PC-3 (cell line): ENCODE results near the gene MPDZ. TPM values are rescaled to one million over a fixed set of nuclear protein-coding genes. Genes with fewer than 3 reads are reported as not detected.

Experiments used
- ATAC-seq: fragments of 200-7000 bp; cut with Tn5 transposase; 2 replicates; pipeline ENCODE4 v1.9.1; 2020; ENCODE audit warnings: mild to moderate bottlenecking, moderate library complexity
- BruUV-seq: library from RNA; stranded (reverse); fragments of 400-500 nt; replicated peaks from 2 replicates; lab custom pipeline; 2021; lab: Mats Ljungman, UMichigan
- CTCF ChIA-PET: fragments of 300-600 bp; sonication (Branson Sonifier 250); formaldehyde crosslinking; loops from one replicate; lab custom pipeline; 2022; ENCODE audit warnings: antibody characterized with exemption; lab: Charles Lee
- POLR2A ChIA-PET: fragments of 300-600 bp; sonication (Branson Sonifier 250); formaldehyde crosslinking; loops from one replicate; lab custom pipeline; 2022; ENCODE audit warnings: antibody characterized with exemption; ENCODE audit not compliant: unreplicated experiment; lab: Charles Lee
- DNase-seq: peaks from one replicate; pipeline ENCODE4 v3.0.0-alpha.2; 2015
- H2AFZ ChIP-seq: fragments of 300-600 bp; sonication (generic); 2 replicates; pipeline ENCODE4 v1.6.0; 2016; ENCODE audit warnings: antibody characterized with exemption, low read length
- H3F3A ChIP-seq: fragments of 300-600 bp; sonication (generic); one replicate; pipeline ENCODE4 v1.6.0; 2017; ENCODE audit warnings: antibody characterized with exemption, low read length, control low read depth, mild to moderate bottlenecking; ENCODE audit not compliant: unreplicated experiment
- H3K27ac ChIP-seq: fragments of 300-600 bp; sonication (generic); 2 replicates; pipeline ENCODE4 v1.5.1; 2016; ENCODE audit warnings: mild to moderate bottlenecking, low read length
- H3K27me3 ChIP-seq: fragments of 300-600 bp; sonication (generic); 2 replicates; pipeline ENCODE4 v1.6.1; 2016; ENCODE audit warnings: low read length, mixed read lengths
- H3K36me3 ChIP-seq: fragments of 300-600 bp; sonication (generic); 2 replicates; pipeline ENCODE4 v1.6.1; 2016; ENCODE audit warnings: low read depth, mixed run types, low read length, mixed read lengths
- H3K4me1 ChIP-seq: fragments of 300-600 bp; sonication (generic); 2 replicates; pipeline ENCODE4 v1.5.1; 2016; ENCODE audit warnings: low read length; ENCODE audit not compliant: insufficient read depth
- H3K4me2 ChIP-seq: fragments of 300-600 bp; sonication (generic); 2 replicates; pipeline ENCODE4 v1.6.0; 2016; ENCODE audit warnings: low read length
- H3K4me3 ChIP-seq: fragments of 300-600 bp; sonication (generic); 2 replicates; pipeline ENCODE4 v1.5.1; 2016; ENCODE audit warnings: mild to moderate bottlenecking, low read length, mixed read lengths
- H3K79me2 ChIP-seq: fragments of 300-600 bp; sonication (generic); 2 replicates; pipeline ENCODE4 v1.6.1; 2017; ENCODE audit warnings: low read length, mixed read lengths
- H3K9ac ChIP-seq: fragments of 300-600 bp; sonication (generic); 2 replicates; pipeline ENCODE4 v1.6.0; 2016; ENCODE audit warnings: mild to moderate bottlenecking, low read length
- H3K9me2 ChIP-seq: fragments of 300-600 bp; sonication (generic); replicated peaks from 2 replicates; pipeline ENCODE4 v1.6.1; 2016; ENCODE audit warnings: mixed run types, low read length, mixed read lengths
- H3K9me3 ChIP-seq: fragments of 300-600 bp; sonication (generic); 2 replicates; pipeline ENCODE4 v1.6.1; 2016; ENCODE audit warnings: low read length, mixed read lengths
- H4K20me1 ChIP-seq: fragments of 300-600 bp; sonication (generic); 2 replicates; pipeline ENCODE4 v1.6.1; 2016; ENCODE audit warnings: low read length, mixed read lengths
- EZH2 ChIP-seq: fragments of 300-600 bp; sonication (generic); IDR thresholded peaks from one replicate; pipeline ENCODE4 v1.6.1; 2017; ENCODE audit warnings: antibody characterized with exemption, mild to moderate bottlenecking, low read length; ENCODE audit not compliant: unreplicated experiment
- EZH2phosphoT487 ChIP-seq: fragments of 300-600 bp; sonication (generic); IDR thresholded peaks from 2 replicates; pipeline ENCODE4 v1.6.1; 2018; ENCODE audit warnings: mild to moderate bottlenecking, antibody characterized with exemption, low read length, borderline replicate concordance
- intact Hi-C: fragments of 100-400 bp; cut with micrococcal nuclease; formaldehyde crosslinking; loops from 2 replicates; pipeline ENCODE4 v1.9.0; 2023
- total RNA-seq: library from RNA; depleted of rRNA; stranded (reverse); fragments of >200 nt; gene quantifications from 2 replicates; pipeline ENCODE4 v1.2.3, GENCODE V29; 2014
- TF ChIP-seq, protein P1 (sequence below): fragments of 300-600 bp; sonication (generic); conservative IDR thresholded peaks from 2 replicates; pipeline ENCODE4 v1.5.1; 2017; ENCODE audit warnings: antibody characterized with exemption, low read depth, mild to moderate bottlenecking, low read length

The MPDZ gene
- total RNA-seq, 1 experiment from 2014 or later, result 6.1 TPM

DNA sequence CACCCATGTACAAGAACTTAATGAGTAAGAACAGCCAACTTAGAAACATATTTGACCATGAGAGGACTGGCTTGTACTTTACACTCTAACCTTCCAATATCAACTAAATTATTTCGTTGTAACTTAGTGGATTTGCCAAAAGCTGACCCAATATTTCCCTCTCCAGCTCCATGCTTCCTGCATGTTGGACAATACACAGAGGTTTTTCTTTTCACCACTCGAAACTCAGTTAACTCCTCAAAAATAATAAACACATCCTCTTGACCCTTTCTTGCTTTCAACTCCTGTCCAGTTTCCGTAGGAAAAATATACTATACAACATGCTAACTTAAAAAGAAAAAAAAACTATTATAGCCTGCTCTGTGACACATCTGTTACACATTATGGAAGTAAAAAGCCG, 188.9 kb downstream of the MPDZ start:
- no TSS peak for BruUV-seq
- Histone ChIP-seq H3K9ac (no peak overlapping the region), H3F3A (no peaks in the 10 kb centered on the region), H3K27me3 (no peaks in the 10 kb centered on the region), H3K9me3 (no peaks in the 10 kb centered on the region), H3K27ac (no peak overlapping the region), H2AFZ (no peak overlapping the region), H3K79me2 (no peaks in the 10 kb centered on the region), H3K4me3 (no peak overlapping the region), H3K4me1 (no peaks in the 10 kb centered on the region), H3K4me2 (no peak overlapping the region), H4K20me1 (no peaks in the 10 kb centered on the region), H3K9me2 (no peaks in the 10 kb centered on the region), H3K36me3 (no peaks in the 10 kb centered on the region)
- ATAC-seq, result no peak
- ChIA-PET CTCF (interaction anchor here (0.5 kb wide), 1 partner anchor 125 kb away, joined by 3 read pairs; no protein-coding TSS in a partner anchor), POLR2A (interaction anchor here (0.6 kb wide), 1 partner anchor 111 kb away, joined by 6 read pairs; no protein-coding TSS in a partner anchor)
- no peak for DNase-seq
- intact Hi-C loops, result loop anchor here (10.0 kb wide), 1 partner anchor 1344 kb away; no protein-coding TSS in a partner anchor
- TF ChIP-seq, protein P1, sequence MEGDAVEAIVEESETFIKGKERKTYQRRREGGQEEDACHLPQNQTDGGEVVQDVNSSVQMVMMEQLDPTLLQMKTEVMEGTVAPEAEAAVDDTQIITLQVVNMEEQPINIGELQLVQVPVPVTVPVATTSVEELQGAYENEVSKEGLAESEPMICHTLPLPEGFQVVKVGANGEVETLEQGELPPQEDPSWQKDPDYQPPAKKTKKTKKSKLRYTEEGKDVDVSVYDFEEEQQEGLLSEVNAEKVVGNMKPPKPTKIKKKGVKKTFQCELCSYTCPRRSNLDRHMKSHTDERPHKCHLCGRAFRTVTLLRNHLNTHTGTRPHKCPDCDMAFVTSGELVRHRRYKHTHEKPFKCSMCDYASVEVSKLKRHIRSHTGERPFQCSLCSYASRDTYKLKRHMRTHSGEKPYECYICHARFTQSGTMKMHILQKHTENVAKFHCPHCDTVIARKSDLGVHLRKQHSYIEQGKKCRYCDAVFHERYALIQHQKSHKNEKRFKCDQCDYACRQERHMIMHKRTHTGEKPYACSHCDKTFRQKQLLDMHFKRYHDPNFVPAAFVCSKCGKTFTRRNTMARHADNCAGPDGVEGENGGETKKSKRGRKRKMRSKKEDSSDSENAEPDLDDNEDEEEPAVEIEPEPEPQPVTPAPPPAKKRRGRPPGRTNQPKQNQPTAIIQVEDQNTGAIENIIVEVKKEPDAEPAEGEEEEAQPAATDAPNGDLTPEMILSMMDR, result no peak
- TF ChIP-seq EZH2phosphoT487, result no peak
- no peak for TF ChIP-seq EZH2

DNA sequence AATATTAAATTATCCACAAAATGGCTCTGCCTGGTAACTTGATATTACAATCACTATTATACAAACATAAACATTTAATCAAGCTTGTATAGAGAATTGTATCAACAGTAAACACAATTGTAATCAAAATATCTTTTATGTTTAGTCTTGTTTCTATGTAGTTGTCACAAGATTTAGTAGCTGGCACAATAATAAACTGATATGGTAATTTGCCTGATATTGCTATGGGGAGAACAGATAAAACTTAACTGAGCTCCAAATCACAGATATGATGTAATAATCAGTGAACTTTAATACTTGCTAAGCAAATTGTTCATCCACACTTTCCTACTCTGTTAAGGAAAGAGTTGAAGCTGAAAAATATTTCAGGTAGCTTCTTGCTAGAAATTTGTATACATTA, 189.8 kb downstream of the MPDZ start:
- Histone ChIP-seq H3K9me2 (no peaks in the 10 kb centered on the region), H3K9ac (no peak overlapping the region), H3K36me3 (no peaks in the 10 kb centered on the region), H3K79me2 (no peaks in the 10 kb centered on the region), H3K27ac (no peak overlapping the region), H3K4me3 (no peak overlapping the region), H3K4me1 (peaks cover 3% of the 10 kb centered on the region), H3K4me2 (no peak overlapping the region), H4K20me1 (no peaks in the 10 kb centered on the region), H2AFZ (no peak overlapping the region), H3F3A (no peaks in the 10 kb centered on the region), H3K27me3 (no peaks in the 10 kb centered on the region), H3K9me3 (no peaks in the 10 kb centered on the region)
- DNase-seq (no peak), ATAC-seq (no peak)
- TF ChIP-seq EZH2phosphoT487 (no peak), EZH2 (no peak)
- TF ChIP-seq, protein P1, result no peak
- ChIA-PET CTCF (no interaction called here), POLR2A (no interaction called here)
- intact Hi-C loops, result loop anchor here (5.0 to 10.0 kb wide), 3 partner anchors 333 to 1345 kb away; no protein-coding TSS in a partner anchor
- no TSS peak for BruUV-seq

DNA sequence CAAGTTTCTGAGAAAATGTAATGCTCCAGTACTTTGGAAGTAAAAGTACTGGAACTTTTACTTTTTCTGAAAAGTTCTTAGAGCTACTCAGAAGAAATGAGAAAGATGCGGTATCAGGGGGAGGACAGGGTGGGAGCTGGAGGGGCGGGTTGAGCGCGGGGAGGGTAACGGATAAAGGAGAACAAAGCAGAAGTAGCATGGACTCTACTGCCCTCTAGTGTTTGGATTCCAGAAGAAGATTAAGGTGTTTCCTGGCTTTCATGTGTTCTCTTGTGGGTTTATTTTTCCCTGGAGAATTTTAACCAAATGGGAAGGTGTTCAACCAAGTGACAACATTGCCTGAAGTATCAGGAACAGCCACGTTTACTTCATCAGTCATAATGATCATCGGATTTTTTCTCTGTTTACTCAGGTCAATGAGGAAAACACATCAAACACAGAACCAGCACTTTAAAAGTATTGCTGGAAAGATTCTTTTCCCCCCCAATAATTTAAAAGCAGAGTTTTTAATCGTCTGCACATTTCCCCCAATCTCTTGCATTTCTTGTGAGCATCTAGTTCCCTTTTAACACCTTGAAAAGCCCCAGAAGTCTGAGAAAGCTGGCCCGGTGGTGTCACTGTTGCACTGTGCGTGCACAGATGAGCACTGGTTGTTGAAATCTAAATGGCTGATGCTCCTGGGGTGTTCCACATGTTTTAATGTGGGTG, 190.6 kb downstream of the MPDZ start:
- H3F3A ChIP-seq, result peaks cover 4% of the 10 kb centered on the region
- H3K4me3 ChIP-seq, result peak overlapping the region; percentile 51
- H3K9me2 ChIP-seq, result no peaks in the 10 kb centered on the region
- TF ChIP-seq EZH2 (no peak), EZH2phosphoT487 (no peak)
- TF ChIP-seq, protein P1, result peak; percentile 66
- DNase-seq (peak; percentile 70), ATAC-seq (peak; percentile 90)
- H3K27ac ChIP-seq, result no peak overlapping the region
- H3K4me1 ChIP-seq, result peaks cover 9% of the 10 kb centered on the region
- no peak overlapping the region for H3K9ac ChIP-seq
- no peaks in the 10 kb centered on the region for H3K9me3 ChIP-seq
- CTCF ChIA-PET, result interaction anchor here (0.5 to 0.8 kb wide), 3 partner anchors 23 to 271 kb away, joined by 3 to 17 read pairs (median 5); no protein-coding TSS in a partner anchor
- no peaks in the 10 kb centered on the region for H4K20me1 ChIP-seq
- H3K79me2 ChIP-seq, result no peaks in the 10 kb centered on the region
- BruUV-seq, result no TSS peak
- peak overlapping the region; percentile 61; the same call in 1 of the 2 replicates for H2AFZ ChIP-seq
- no peaks in the 10 kb centered on the region for H3K27me3 ChIP-seq
- intact Hi-C loops, result loop anchor here (1.0 to 5.0 kb wide), 6 partner anchors 55 to 387 kb away; no protein-coding TSS in a partner anchor
- H3K36me3 ChIP-seq, result no peaks in the 10 kb centered on the region
- peak overlapping the region; percentile 78 for H3K4me2 ChIP-seq
- POLR2A ChIA-PET, result no interaction called here
